H1 (cell line): Measurements from ENCODE around the gene SLC7A14. TPM values are rescaled to one million over a fixed set of nuclear protein-coding genes. Genes with fewer than 3 reads are reported as not detected.

Experiments used
- CTCF ChIA-PET: fragments of 300-600 bp; sonication (Branson Sonifier 250); formaldehyde crosslinking; loops from one replicate; lab custom pipeline; 2021; ENCODE audit not compliant: partially characterized antibody; lab: Charles Lee
- POLR2A ChIA-PET: fragments of 300-600 bp; sonication (Branson Sonifier 250); formaldehyde crosslinking; loops from one replicate; lab custom pipeline; 2021; ENCODE audit warnings: inconsistent platforms; ENCODE audit not compliant: partially characterized antibody; lab: Charles Lee
- DNase-seq, 2 experiments: peaks; one replicate each; pipeline versions ENCODE4 v3.0.0 to v3.0.0-alpha.2; 2010 to 2022; ENCODE audit warnings: low spot score in 2 of 2, low read depth in 1 of 2, mixed read lengths in 1 of 2
- FAIRE-seq: peaks from 2 replicates; lab custom pipeline; 2011; peaks lifted over from hg19 to GRCh38; lab: Jason Lieb, UNC
- H2AFZ ChIP-seq: 2 replicates; pipeline ENCODE4 v1.8.1; 2012; ENCODE audit warnings: low read length, inconsistent platforms
- H2AK5ac ChIP-seq: 2 replicates; pipeline ENCODE4 v1.6.1; 2013; ENCODE audit warnings: low read depth, low read length
- H2BK120ac ChIP-seq: replicated peaks from 2 replicates; pipeline ENCODE3; 2013; ENCODE audit warnings: low read depth, low read length, inconsistent platforms
- H2BK12ac ChIP-seq: 2 replicates; pipeline ENCODE4 v1.6.1; 2013; ENCODE audit warnings: low read depth, low read length
- H2BK15ac ChIP-seq: 2 replicates; pipeline ENCODE4 v1.6.1; 2013; ENCODE audit warnings: low read length
- H2BK20ac ChIP-seq: 2 replicates; pipeline ENCODE4 v1.6.1; 2013; ENCODE audit warnings: low read length
- H2BK5ac ChIP-seq: 2 replicates; pipeline ENCODE4 v1.6.1; 2013; ENCODE audit warnings: low read depth, low read length
- H3K14ac ChIP-seq: 2 replicates; pipeline ENCODE4 v1.6.1; 2013; ENCODE audit warnings: inconsistent platforms; ENCODE audit not compliant: insufficient read length
- H3K18ac ChIP-seq: 2 replicates; pipeline ENCODE4 v1.6.1; 2013; ENCODE audit warnings: low read length; ENCODE audit errors: extremely low read depth
- H3K23ac ChIP-seq: 2 replicates; pipeline ENCODE4 v1.6.1; 2013; ENCODE audit warnings: inconsistent platforms; ENCODE audit not compliant: insufficient read length
- H3K23me2 ChIP-seq: 2 replicates; pipeline ENCODE4 v1.6.1; 2013; ENCODE audit warnings: low read depth, low read length
- H3K27ac ChIP-seq: 2 replicates; pipeline ENCODE4 v1.6.1; 2011; ENCODE audit warnings: low read depth, low read length, inconsistent platforms
- H3K27me3 ChIP-seq, 4 experiments: replicated peaks in 1 of 4; 1 replicate in 1 of 4; 2 replicates in 3 of 4; pipeline versions ENCODE4 v1.6.1 to v1.8.1; 2011 to 2013; ENCODE audit warnings: low read length in 3 of 4, mild to moderate bottlenecking in 3 of 4, inconsistent platforms in 2 of 4, mixed read lengths in 2 of 4, moderate library complexity in 1 of 4; ENCODE audit not compliant: control insufficient read depth in 3 of 4, insufficient read depth in 3 of 4; ENCODE audit errors: extremely low read depth in 1 of 4
- H3K36me3 ChIP-seq, 4 experiments: 2 replicates each; pipeline versions ENCODE4 v1.6.1 to v1.8.1; 2011 to 2013; ENCODE audit warnings: mild to moderate bottlenecking in 4 of 4, low read length in 3 of 4, moderate library complexity in 2 of 4, control low read depth in 1 of 4, inconsistent platforms in 1 of 4; ENCODE audit not compliant: insufficient read depth in 4 of 4, control insufficient read depth in 2 of 4
- H3K4ac ChIP-seq: replicated peaks from 2 replicates; pipeline ENCODE3; 2013; ENCODE audit warnings: low read length, low read depth, mixed read lengths, inconsistent platforms; ENCODE audit not compliant: insufficient read length
- H3K4me1 ChIP-seq, 4 experiments: replicated peaks in 1 of 4; 1 replicate in 1 of 4; 2 replicates in 3 of 4; pipeline versions ENCODE4 v1.6.1 to v1.8.1; 2011 to 2013; ENCODE audit warnings: low read length in 3 of 4, inconsistent platforms in 2 of 4, mixed read lengths in 1 of 4; ENCODE audit not compliant: insufficient read depth in 4 of 4, control insufficient read depth in 3 of 4
- H3K4me2 ChIP-seq, 2 experiments: 2 replicates each; pipeline versions ENCODE4 v1.6.1 to v1.8.1; 2011 to 2013; ENCODE audit warnings: low read depth in 2 of 2, low read length in 2 of 2, control low read depth in 1 of 2, inconsistent platforms in 1 of 2, mild to moderate bottlenecking in 1 of 2; ENCODE audit not compliant: insufficient read depth in 1 of 2
- H3K4me3 ChIP-seq, 4 experiments: fragments of 200-600, 300-600 bp in 1 of 4; sonication (generic), shearing (Covaris generic), sonication (Bioruptor Twin) in 1 of 4; 2 replicates each; pipeline versions ENCODE4 v1.5.1 to v1.8.1; 2011 to 2016; ENCODE audit warnings: low read length in 4 of 4, low read depth in 3 of 4, control low read depth in 2 of 4, inconsistent platforms in 2 of 4, mild to moderate bottlenecking in 2 of 4, mixed read lengths in 1 of 4, moderate library complexity in 1 of 4; ENCODE audit not compliant: insufficient read depth in 2 of 4; ENCODE audit errors: extremely low read depth in 1 of 4
- H3K56ac ChIP-seq: replicated peaks from 2 replicates; pipeline ENCODE3; 2013; ENCODE audit warnings: low read depth, mild to moderate bottlenecking, mixed read lengths, low read length, inconsistent platforms; ENCODE audit not compliant: insufficient read length
- H3K79me1 ChIP-seq: 2 replicates; pipeline ENCODE4 v1.6.1; 2013; ENCODE audit warnings: low read depth, low read length, control low read depth
- H3K79me2 ChIP-seq, 2 experiments: 2 replicates each; pipeline versions ENCODE4 v1.6.1 to v1.8.1; 2012 to 2013; ENCODE audit warnings: low read length in 2 of 2, mild to moderate bottlenecking in 2 of 2, inconsistent platforms in 1 of 2; ENCODE audit not compliant: insufficient read depth in 2 of 2, control insufficient read depth in 1 of 2
- H3K9ac ChIP-seq, 4 experiments: replicated peaks in 1 of 4; 1 replicate in 1 of 4; 2 replicates in 3 of 4; pipeline versions ENCODE4 v1.6.1 to v1.8.1; 2011 to 2013; ENCODE audit warnings: low read depth in 3 of 4, low read length in 3 of 4, control low read depth in 2 of 4, mild to moderate bottlenecking in 2 of 4, moderate library complexity in 2 of 4, inconsistent platforms in 1 of 4; ENCODE audit errors: extremely low read depth in 1 of 4
- H3K9me3 ChIP-seq, 2 experiments: 2 replicates each; pipeline versions ENCODE4 v1.6.1 to v1.8.1; 2012 to 2013; ENCODE audit warnings: mild to moderate bottlenecking in 2 of 2, moderate library complexity in 2 of 2, control low read depth in 1 of 2, inconsistent platforms in 1 of 2, low read depth in 1 of 2, low read length in 1 of 2, mixed read lengths in 1 of 2; ENCODE audit not compliant: insufficient read depth in 2 of 2
- H4K20me1 ChIP-seq, 2 experiments: replicated peaks in 1 of 2; 2 replicates each; pipeline versions ENCODE3 to v1.8.1; 2011 to 2013; ENCODE audit warnings: inconsistent platforms in 2 of 2, low read length in 2 of 2, mild to moderate bottlenecking in 1 of 2; ENCODE audit not compliant: insufficient read depth in 2 of 2, control insufficient read depth in 1 of 2
- H4K5ac ChIP-seq: 2 replicates; pipeline ENCODE4 v1.6.1; 2013; ENCODE audit warnings: low read length, low read depth, mixed read lengths, inconsistent platforms; ENCODE audit not compliant: insufficient read length
- H4K8ac ChIP-seq: 2 replicates; pipeline ENCODE4 v1.8.0; 2013; ENCODE audit warnings: mild to moderate bottlenecking, moderate library complexity, low read length, inconsistent platforms; ENCODE audit not compliant: insufficient read depth; ENCODE audit errors: extremely low read depth
- H4K91ac ChIP-seq: replicated peaks from 2 replicates; pipeline ENCODE3; 2013; ENCODE audit warnings: low read length, mixed read lengths, inconsistent platforms; ENCODE audit not compliant: insufficient read length
- ASH2L ChIP-seq: fragments of 200-600, 300-600 bp; sonication (generic); IDR thresholded peaks from one replicate; pipeline ENCODE4 v1.7.1; 2017; ENCODE audit warnings: low read length
- ATF3 ChIP-seq: IDR thresholded peaks from 2 replicates; pipeline ENCODE4 v1.6.1; 2011; ENCODE audit warnings: low read depth, mild to moderate bottlenecking, low read length; ENCODE audit not compliant: insufficient read depth
- CBX8 ChIP-seq: fragments of 300-800, 300-1000 bp; sonication (generic); IDR thresholded peaks from 2 replicates; pipeline ENCODE4 v1.7.1; 2016; ENCODE audit warnings: low read depth, low read length, borderline replicate concordance
- CHD2 ChIP-seq: IDR thresholded peaks from 2 replicates; pipeline ENCODE4 v1.6.1; 2012; ENCODE audit warnings: low read length, improper control_type of control experiment
- KDM1A ChIP-seq: fragments of 200-600, 300-600 bp; sonication (generic); IDR thresholded peaks from 2 replicates; pipeline ENCODE4 v1.7.1; 2016; ENCODE audit warnings: mild to moderate bottlenecking, low read length, borderline replicate concordance
- POU5F1 ChIP-seq: IDR thresholded peaks from 2 replicates; pipeline ENCODE4 v1.6.1; 2011; ENCODE audit warnings: low read depth, mild to moderate bottlenecking, low read length, moderate library complexity
- TBP ChIP-seq: IDR thresholded peaks from 2 replicates; pipeline ENCODE4 v1.6.1; 2011; ENCODE audit warnings: low read depth, low read length, improper control_type of control experiment
- WGBS, 2 experiments: shearing (Covaris generic) in 1 of 2; methylation state at CpG; one replicate each; pipeline versions ENCODE4 v1.1.6 to v1.1.7; 2013 to 2015; ENCODE audit warnings: low lambda C conversion rate in 2 of 2, mixed read lengths in 2 of 2, inconsistent platforms in 1 of 2, low coverage in 1 of 2, missing lambda C conversion rate in 1 of 2; ENCODE audit not compliant: insufficient replicate concordance in 2 of 2, insufficient coverage in 1 of 2, insufficient read length in 1 of 2; ENCODE audit errors: extremely low coverage in 1 of 2, missing lambda C conversion rate in 1 of 2; 5-methylcytosine and 5-hydroxymethylcytosine counted together
- polyA plus RNA-seq, 7 experiments: library from polyadenylated mRNA; depleted of rRNA in 3 of 7; stranded (reverse) in 5 of 7; unstranded in 2 of 7; fragments of >200 nt in 5 of 7; fragments of 200-250 nt in 2 of 7; gene quantifications; 1 replicate in 5 of 7; 2 replicates in 1 of 7; 4 replicates in 1 of 7; pipeline versions ENCODE4 v1.2.1 to v1.2.3, GENCODE V29; 2011 to 2013; ENCODE audit warnings: missing spikeins in 2 of 7, mixed read lengths in 2 of 7
- total RNA-seq: library from RNA; stranded (reverse); fragmentation: NEBNext Ultra II Directional; extraction: Animal tissue kit (Norgen Biotek cat#: 25700); gene quantifications from 2 replicates; pipeline ENCODE4 v1.2.1, GENCODE V29; 2021

SLC7A14 gene
- total and polyA plus RNA-seq, 2 of the 8 experiments (the other 6 are each of a cell fraction or from before 2014, with no cell fraction given), result 0.21 to 0.95 TPM

GRCh38 chr3:170463011-170463410 lies 122.9 kb downstream of the SLC7A14 start:
- H4K91ac ChIP-seq, result no peak overlapping the region
- TF ChIP-seq TBP (no peak), POU5F1 (no peak), ATF3 (no peak), KDM1A (no peak), CBX8 (no peak), ASH2L (no peak), CHD2 (no peak)
- TF ChIP-seq, all 59 proteins: peak for 0
- Histone ChIP-seq H3K27me3 (no peaks in the 10 kb centered on the region), H3K23me2 (no peaks in the 10 kb centered on the region), H2AFZ (peak overlapping the region; percentile 41; the same call in 1 of the 2 replicates), H3K18ac (no peak overlapping the region), H3K4ac (no peak overlapping the region), H2BK20ac (no peak overlapping the region), H4K20me1 (no peaks in the 10 kb centered on the region), H3K27ac (no peak overlapping the region), H3K79me1 (no peaks in the 10 kb centered on the region), H3K56ac (no peak overlapping the region), H3K4me1 (peaks cover 0 to 3% (median 0%) of the 10 kb centered on the region in 4 experiments; a peak in 1 of 7 replicates), H3K36me3 (no peaks in the 10 kb centered on the region), H2BK12ac (no peak overlapping the region), H4K5ac (no peak overlapping the region), H3K9me3 (no peaks in the 10 kb centered on the region), H2AK5ac (no peak overlapping the region), H3K14ac (no peak overlapping the region), H3K4me2 (no peak overlapping the region), H2BK5ac (no peak overlapping the region), H3K23ac (no peak overlapping the region), H4K8ac (no peak overlapping the region), H2BK120ac (no peak overlapping the region), H3K79me2 (no peaks in the 10 kb centered on the region), H3K9ac (no peak overlapping the region), H3K4me3 (no peak overlapping the region), H2BK15ac (no peak overlapping the region)
- FAIRE-seq (no peak), DNase-seq (no peak)
- ChIA-PET CTCF (interaction anchor here (1.0 to 2.1 kb wide), 8 partner anchors 11 to 350 kb away, joined by 3 to 12 read pairs (median 4); no protein-coding TSS in a partner anchor), POLR2A (no interaction called here)
- WGBS, 2 experiments, result 85% methylated on average over 4 of the region's 4 CpGs; no CpG with 5 or more reads in 1 of the 2 experiments
